Right lobe of liver (tissue), 4 donors: ENCODE results near the gene HTT-AS.

Source experiments
- POLR2A ChIP-seq: fragments of 450-650 bp; IDR thresholded peaks from one replicate; pipeline ENCODE4 v1.6.1; 2017; ENCODE audit warnings: antibody characterized with exemption, mild to moderate bottlenecking
- TF ChIP-seq, protein P1 (sequence below), 4 donors: fragments of 200-600 bp in 3 of 4; fragments of 450-650 bp in 1 of 4; IDR thresholded peaks; one replicate each; pipeline versions ENCODE4 v1.5.1 to v1.8.0; 2016 to 2022; ENCODE audit warnings: antibody characterized with exemption in 4 of 4, mild to moderate bottlenecking in 2 of 4
- donor health status: DM: no; HTN: no; CAD: no.
- donor health status: DM: no; HTN: no; CAD: no.
- donor health status: DM: no; HTN: yes; CAD: no.

DNA sequence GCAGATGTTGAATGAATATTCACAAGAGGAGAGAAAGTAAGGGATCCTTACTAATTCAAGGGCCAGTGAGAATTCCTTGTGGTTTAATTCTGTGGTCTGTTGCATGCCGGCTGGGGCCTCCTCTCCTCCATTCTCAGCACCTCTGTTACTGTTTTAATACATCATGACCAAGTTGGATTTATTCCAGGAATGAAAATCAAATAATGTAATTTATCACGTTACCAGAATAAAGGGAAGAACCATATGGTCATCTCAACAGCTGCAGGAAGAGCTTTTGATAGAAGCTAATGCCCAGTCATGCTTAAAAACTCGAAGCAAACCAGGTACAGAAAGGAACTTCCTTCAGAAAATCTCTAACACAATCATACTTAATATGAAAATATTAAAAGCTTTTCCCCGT lies 56.8 kb downstream of the HTT-AS start:
- TF ChIP-seq POLR2A: no peak
- TF ChIP-seq, protein P1, sequence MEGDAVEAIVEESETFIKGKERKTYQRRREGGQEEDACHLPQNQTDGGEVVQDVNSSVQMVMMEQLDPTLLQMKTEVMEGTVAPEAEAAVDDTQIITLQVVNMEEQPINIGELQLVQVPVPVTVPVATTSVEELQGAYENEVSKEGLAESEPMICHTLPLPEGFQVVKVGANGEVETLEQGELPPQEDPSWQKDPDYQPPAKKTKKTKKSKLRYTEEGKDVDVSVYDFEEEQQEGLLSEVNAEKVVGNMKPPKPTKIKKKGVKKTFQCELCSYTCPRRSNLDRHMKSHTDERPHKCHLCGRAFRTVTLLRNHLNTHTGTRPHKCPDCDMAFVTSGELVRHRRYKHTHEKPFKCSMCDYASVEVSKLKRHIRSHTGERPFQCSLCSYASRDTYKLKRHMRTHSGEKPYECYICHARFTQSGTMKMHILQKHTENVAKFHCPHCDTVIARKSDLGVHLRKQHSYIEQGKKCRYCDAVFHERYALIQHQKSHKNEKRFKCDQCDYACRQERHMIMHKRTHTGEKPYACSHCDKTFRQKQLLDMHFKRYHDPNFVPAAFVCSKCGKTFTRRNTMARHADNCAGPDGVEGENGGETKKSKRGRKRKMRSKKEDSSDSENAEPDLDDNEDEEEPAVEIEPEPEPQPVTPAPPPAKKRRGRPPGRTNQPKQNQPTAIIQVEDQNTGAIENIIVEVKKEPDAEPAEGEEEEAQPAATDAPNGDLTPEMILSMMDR (IDR thresholded peaks at IDR 0.05): no peak
